ENCODE measurements around the gene IL21.
A peak's percentile ranks its signal among the peaks of the same experiment; 100 is the strongest.
"Not testable (repeated sequence)": the region's sequence is repeated elsewhere in the genome, so short reads cannot be mapped to it uniquely, and the experiment has no call there.

The IL21 gene

DNA sequence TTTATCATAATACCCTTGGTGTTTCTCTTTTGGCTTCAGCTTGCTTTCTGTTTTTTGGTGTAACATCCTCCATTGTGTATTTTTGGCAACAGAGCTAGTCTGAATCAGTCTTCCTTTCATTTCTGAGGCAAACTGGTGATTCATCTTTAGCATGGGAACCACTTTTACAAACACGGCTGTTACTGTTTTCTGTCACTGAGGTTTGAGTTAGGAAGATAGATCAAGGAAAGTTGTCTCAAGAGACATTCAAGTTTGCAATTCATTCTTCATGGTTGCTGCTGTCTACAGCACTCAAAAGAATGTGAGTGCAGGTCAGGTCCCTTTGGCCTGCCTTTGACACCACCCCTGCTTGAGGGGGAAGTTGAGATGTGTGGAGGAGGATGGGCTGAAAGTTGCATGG is 36.3 kb downstream of the IL21 start:
- Histone ChIP-seq H3K4me3 (no peak overlapping the region), H3K9ac (no peak overlapping the region), H4K20me1 (peaks cover 28% of the 10 kb centered on the region), H3K4me1 (peaks cover 33% of the 10 kb centered on the region), H3K4me2 (peak overlapping the region; percentile 5), H3K27me3 (peaks cover 88% of the 10 kb centered on the region), H3K36me3 (no peaks in the 10 kb centered on the region), H3K9me3 (no peaks in the 10 kb centered on the region), H3K27ac (no peak overlapping the region)
- no peak for TF ChIP-seq Cebpa-rat (IDR thresholded peaks at IDR 0.05)

DNA sequence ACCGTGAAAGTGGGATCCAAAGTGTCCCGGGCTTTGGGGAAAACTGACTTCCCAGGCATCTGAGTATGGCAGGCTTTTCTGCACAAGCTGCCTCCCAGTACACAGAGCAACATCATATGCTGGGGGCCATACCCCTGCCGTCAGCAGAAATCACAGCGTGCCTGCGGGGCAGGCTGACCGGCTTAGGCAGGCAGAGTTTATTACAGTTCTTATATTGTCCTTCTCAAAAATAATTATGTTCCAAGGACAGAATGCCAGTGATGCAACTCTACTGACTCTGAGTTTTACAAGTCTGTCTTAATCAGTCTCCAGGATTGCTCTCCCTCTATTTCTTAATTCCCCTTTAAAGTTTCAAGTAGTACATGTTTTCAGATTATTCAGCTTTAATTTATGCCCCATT is 37.0 kb downstream of the IL21 start:
- H3K9ac ChIP-seq: no peak overlapping the region
- H3K4me1 ChIP-seq: peaks cover 33% of the 10 kb centered on the region
- peaks cover 34% of the 10 kb centered on the region for H4K20me1 ChIP-seq
- peaks cover 92% of the 10 kb centered on the region for H3K27me3 ChIP-seq
- no peak overlapping the region for H3K27ac ChIP-seq
- no peak overlapping the region for H3K4me3 ChIP-seq
- TF ChIP-seq Cebpa-rat (IDR thresholded peaks at IDR 0.05): no peak
- no peaks in the 10 kb centered on the region for H3K9me3 ChIP-seq
- H3K4me2 ChIP-seq: 0 out of 2 replicates have a peak overlapping the region, but pooled peaks have one; percentile 5
- no peaks in the 10 kb centered on the region for H3K36me3 ChIP-seq

DNA sequence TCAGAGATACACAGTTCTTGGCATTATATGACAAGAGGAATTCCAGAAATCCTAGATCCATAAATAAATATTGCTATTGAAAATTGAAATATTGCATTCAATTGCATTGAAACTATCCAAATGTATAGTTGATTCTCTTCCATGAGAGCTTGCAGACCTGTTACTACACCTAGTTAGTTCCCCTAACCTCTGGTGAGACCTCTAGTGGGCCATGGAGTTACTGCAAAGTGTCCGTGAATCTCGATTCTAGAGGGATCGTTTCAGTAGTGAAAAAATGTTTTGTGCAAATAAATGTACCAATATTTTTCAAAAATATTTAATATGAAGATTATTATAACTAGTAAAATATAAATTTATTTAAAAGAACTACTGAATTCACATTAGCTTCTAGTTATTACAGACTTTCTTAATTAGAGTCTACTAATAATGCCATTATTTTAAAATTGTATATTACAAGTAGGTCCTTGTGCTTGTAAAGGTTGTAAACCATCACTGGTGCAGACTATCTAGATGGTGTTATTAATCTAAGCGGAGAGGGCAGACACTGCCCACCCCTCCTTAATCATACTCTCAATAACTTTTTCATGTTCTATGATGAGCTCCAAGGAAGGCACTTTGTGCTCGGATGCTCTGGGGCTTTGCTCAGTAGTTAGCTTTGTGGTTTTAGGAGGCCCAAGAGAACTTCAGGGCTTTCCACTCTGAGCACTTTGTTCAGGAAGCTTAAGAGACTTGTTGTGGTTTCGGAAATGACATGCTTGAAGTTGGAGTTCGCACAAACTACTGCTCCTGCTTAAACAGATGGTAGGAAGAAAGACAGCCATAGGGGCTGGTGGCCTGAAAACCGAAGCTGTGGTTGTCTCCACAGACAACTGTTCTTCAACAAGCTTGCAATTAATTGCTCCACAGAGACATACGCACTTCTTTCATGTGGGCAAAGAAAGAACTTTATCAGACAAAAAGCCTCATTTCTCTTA is 42.8 kb downstream of the IL21 start:
- peaks cover 66% of the 10 kb centered on the region for H3K27me3 ChIP-seq
- peaks cover 23% of the 10 kb centered on the region for H3K4me1 ChIP-seq
- TF ChIP-seq Cebpa-rat (IDR thresholded peaks at IDR 0.05): no peak
- H4K20me1 ChIP-seq: peaks cover 48% of the 10 kb centered on the region
- peak overlapping the region; percentile 64 for H3K4me2 ChIP-seq
- no peak overlapping the region for H3K27ac ChIP-seq
- no peaks in the 10 kb centered on the region for H3K36me3 ChIP-seq
- H3K4me3 ChIP-seq: no peak overlapping the region
- peaks cover 18% of the 10 kb centered on the region for H3K9me3 ChIP-seq
- no peak overlapping the region for H3K9ac ChIP-seq

DNA sequence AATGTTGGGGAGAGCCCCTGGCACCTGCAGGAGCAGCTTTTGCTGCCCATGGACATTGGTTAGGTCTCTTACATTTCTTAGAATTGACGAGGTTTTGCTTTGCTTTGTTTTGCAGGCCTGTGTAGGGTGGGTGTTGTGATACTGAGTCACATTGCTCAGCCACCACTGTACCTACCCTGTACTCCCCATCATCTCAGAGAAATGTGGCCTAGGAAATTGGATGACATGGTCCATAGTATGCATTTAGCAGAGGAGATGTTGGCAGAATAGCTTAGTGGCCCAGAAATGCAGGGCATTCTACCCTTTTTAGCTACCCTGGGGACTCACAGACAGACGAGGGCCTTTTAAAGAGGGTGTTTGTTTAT is 43.7 kb downstream of the IL21 start:
- Histone ChIP-seq H3K27ac (no peak overlapping the region), H4K20me1 (peaks cover 42% of the 10 kb centered on the region), H3K36me3 (no peaks in the 10 kb centered on the region), H3K9ac (no peak overlapping the region), H3K4me3 (no peak overlapping the region), H3K27me3 (peaks cover 57% of the 10 kb centered on the region), H3K9me3 (peaks cover 18% of the 10 kb centered on the region), H3K4me2 (0 out of 2 replicates have a peak overlapping the region, but pooled peaks have one; percentile 59), H3K4me1 (peaks cover 23% of the 10 kb centered on the region)
- TF ChIP-seq Cebpa-rat (IDR thresholded peaks at IDR 0.05): no peak

DNA sequence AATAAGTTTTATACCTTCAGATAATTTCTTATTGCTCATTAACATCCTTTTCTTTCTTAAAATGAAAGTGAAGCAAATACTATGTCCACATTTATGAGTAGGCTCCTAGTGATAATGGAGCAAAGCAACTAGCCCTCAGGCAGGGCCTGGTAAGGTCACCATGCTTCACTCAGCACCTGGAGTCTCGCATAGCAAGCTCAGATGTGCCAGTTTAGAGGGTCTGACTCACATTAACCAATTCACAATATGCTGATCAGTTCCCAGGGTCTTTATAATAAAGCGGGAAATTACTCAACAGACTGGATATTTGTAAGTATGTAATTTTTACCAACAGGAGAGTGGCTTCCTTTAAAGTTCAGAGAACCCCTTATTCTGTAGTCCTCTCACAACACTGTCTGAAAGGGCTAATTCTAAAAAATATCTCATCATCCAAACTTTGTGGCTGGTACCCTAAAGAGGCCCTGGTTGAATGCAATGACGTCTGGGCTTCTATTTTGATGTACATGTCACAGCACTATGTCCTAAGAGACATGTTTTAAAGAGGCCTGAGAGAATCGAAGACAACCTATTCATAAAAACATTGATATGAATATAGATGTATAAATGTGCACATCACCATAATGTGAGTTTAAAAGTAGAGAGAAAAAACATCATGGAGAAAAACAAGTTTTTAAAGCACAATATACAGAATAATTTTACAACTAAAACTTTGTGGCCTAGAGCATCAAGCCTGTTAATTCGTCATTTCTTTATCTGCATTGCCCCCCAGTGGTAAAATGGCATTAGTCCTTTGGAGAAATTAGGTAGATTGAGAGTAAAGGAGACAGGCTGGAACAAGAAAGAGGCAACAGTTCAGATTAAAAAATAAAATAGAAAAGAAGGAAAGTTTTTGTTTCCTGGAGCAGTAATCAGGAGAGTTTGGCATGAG is 44.3 kb downstream of the IL21 start:
- H3K27me3 ChIP-seq: peaks cover 51% of the 10 kb centered on the region
- peaks cover 18% of the 10 kb centered on the region for H3K9me3 ChIP-seq
- no peak overlapping the region for H3K4me3 ChIP-seq
- H3K4me2 ChIP-seq: no peak overlapping the region
- H4K20me1 ChIP-seq: peaks cover 42% of the 10 kb centered on the region
- H3K9ac ChIP-seq: no peak overlapping the region
- H3K27ac ChIP-seq: no peak overlapping the region
- no peaks in the 10 kb centered on the region for H3K36me3 ChIP-seq
- H3K4me1 ChIP-seq: peaks cover 23% of the 10 kb centered on the region
- TF ChIP-seq Cebpa-rat (IDR thresholded peaks at IDR 0.05): no peak

DNA sequence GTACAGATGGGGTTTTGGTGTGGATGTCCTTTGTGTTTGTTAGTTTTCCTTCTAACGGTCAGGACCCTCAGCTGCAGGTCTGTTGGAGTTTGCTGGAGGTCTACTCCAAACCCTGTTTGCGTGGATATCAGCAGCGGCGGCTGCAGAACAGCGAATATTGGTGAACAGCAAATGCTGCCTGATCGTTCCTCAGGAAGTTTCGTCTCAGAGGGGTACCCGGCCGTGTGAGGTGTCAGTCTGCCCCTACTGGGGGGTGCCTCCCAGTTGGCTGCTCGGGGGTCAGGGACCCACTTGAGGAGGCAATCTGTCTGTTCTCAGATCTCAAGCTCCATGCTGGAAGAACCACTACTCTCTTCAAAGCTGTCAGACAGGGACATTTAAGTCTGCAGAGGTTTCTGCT is 46.5 kb downstream of the IL21 start:
- not testable (repeated sequence) for H3K4me2 ChIP-seq, H3K27ac ChIP-seq, H3K36me3 ChIP-seq, H3K4me3 ChIP-seq, H3K9ac ChIP-seq
- H3K27me3 ChIP-seq: peaks cover 29% of the 10 kb centered on the region
- H4K20me1 ChIP-seq: peaks cover 29% of the 10 kb centered on the region
- H3K4me1 ChIP-seq: peaks cover 20% of the 10 kb centered on the region
- peaks cover 18% of the 10 kb centered on the region for H3K9me3 ChIP-seq

DNA sequence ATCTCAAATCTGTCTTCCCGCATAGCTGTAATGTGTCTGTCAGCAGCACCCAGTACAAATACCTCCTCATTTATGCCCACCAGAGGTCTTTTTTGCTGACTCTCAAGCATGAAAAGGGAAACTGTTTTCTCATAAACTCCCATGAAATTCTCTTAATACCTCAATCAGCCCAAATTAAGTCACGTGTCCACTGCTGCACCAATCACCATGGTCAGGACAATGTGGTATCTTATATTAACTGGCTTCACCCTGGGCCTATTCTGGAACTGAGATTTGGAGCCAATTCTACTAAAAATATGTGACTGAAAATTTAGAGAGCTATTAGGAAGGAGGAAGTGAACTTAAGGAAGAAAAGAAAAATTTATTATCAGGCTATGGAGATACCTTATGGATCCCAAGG is 58.4 kb downstream of the IL21 start:
- Histone ChIP-seq H3K4me2 (no peak overlapping the region), H3K9me3 (peaks cover 7% of the 10 kb centered on the region), H3K27me3 (no peaks in the 10 kb centered on the region), H3K4me1 (no peaks in the 10 kb centered on the region), H3K36me3 (no peaks in the 10 kb centered on the region), H3K9ac (no peak overlapping the region), H3K27ac (no peak overlapping the region), H4K20me1 (no peaks in the 10 kb centered on the region), H3K4me3 (no peak overlapping the region)
- no peak for TF ChIP-seq Cebpa-rat (IDR thresholded peaks at IDR 0.05)
